Measurements from ENCODE around the gene PTPRM. TPM values are rescaled to one million over a fixed set of nuclear protein-coding genes. Genes with fewer than 3 reads are reported as not detected.

The PTPRM gene
- total RNA-seq, 1 experiment from 2014 or later: 14.5 TPM

DNA sequence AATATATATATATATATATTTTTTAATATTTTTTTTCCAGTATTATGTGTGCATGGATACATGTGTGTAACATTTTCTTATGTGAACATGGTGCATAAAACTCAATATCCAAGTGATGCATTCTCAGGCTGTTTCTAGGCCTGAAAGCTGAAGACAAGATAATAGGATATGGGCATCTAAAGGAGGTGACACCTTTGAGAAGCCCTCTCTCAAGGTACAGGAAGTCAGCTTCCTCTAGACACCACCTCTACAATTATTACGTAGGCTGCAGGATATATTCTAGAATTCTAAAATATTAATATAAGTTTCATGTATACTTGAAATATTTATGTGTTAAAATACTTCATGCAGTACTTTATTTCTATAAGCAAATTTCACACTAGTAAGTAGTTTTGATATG, 327.5 kb downstream of the PTPRM start:
- Histone ChIP-seq H4K20me1 (ENCODE audit: insufficient read depth) (no peaks in the 10 kb centered on the region), H3K79me2 (ENCODE audit: insufficient read depth, low read length) (no peaks in the 10 kb centered on the region), H3K4me2 (ENCODE audit: low read length) (no peak overlapping the region), H3K27me3 (ENCODE audit: insufficient read depth, low read length) (no peaks in the 10 kb centered on the region), H3K4me1 (ENCODE audit: control insufficient read depth in 1 of 2, insufficient read depth in 2 of 2, low read length in 2 of 2) (no peaks in the 10 kb centered on the region), H2AFZ (ENCODE audit: low read depth, low read length, poor library complexity, severe bottlenecking) (no peak overlapping the region), H3K9ac (ENCODE audit: low read length) (no peak overlapping the region), H3K36me3 (ENCODE audit: control insufficient read depth in 1 of 2, insufficient read depth in 2 of 2, low read length in 2 of 2) (no peaks in the 10 kb centered on the region), H3K9me3 (ENCODE audit: control insufficient read depth in 1 of 2, insufficient read depth in 1 of 2, low read depth in 1 of 2, low read length in 2 of 2) (no peaks in the 10 kb centered on the region), H3K4me3 (replicated peaks in 1 of 2; ENCODE audit: low read depth in 1 of 2, low read length in 2 of 2) (no peak overlapping the region), H3K27ac (ENCODE audit: low read depth, low read length) (no peak overlapping the region), H3K9me2 (ENCODE audit: insufficient read depth) (no peaks in the 10 kb centered on the region; the same call in 1 of the 2 replicates)
- RAD21 ChIA-PET (ENCODE audit: low non-redundant PET in 1 of 2, low total read pairs in 2 of 2, uncharacterized antibody in 2 of 2, unreplicated experiment in 2 of 2): no interaction called here
- intact Hi-C loops (cut with micrococcal nuclease): no loop called here
- TF ChIP-seq CBX3 (IDR thresholded peaks at IDR 0.05; ENCODE audit: low read depth) (no peak), YY1 (IDR thresholded peaks at IDR 0.05; ENCODE audit: extremely low read depth, insufficient replicate concordance, low read depth, low read length) (no peak), ZNF274 (IDR thresholded peaks at IDR 0.05; ENCODE audit: low read depth, low read length) (no peak), ZFX (IDR thresholded peaks at IDR 0.05) (no peak), EGR1 (IDR thresholded peaks at IDR 0.05; ENCODE audit: low read depth) (no peak), POLR2AphosphoS5 (IDR thresholded peaks at IDR 0.05; ENCODE audit: low read depth, low read length) (no peak), TCF7L2 (IDR thresholded peaks at IDR 0.05; ENCODE audit: borderline replicate concordance, extremely low read depth, insufficient read depth, insufficient read length) (no peak), FOSL1 (IDR thresholded peaks at IDR 0.05; ENCODE audit: low read depth) (no peak), SRF (IDR thresholded peaks at IDR 0.05; ENCODE audit: low read depth) (no peak), POLR2A (IDR thresholded peaks at IDR 0.05; ENCODE audit: borderline replicate concordance, extremely low read depth, insufficient read depth, insufficient read length) (no peak), SP1 (IDR thresholded peaks at IDR 0.05; ENCODE audit: low read depth) (no peak), EZH2 (IDR thresholded peaks at IDR 0.05) (no peak), SIN3A (IDR thresholded peaks at IDR 0.05; ENCODE audit: low read depth) (no peak), RAD21 (IDR thresholded peaks at IDR 0.05; ENCODE audit: low read depth) (no peak)
- TF ChIP-seq, protein P1, sequence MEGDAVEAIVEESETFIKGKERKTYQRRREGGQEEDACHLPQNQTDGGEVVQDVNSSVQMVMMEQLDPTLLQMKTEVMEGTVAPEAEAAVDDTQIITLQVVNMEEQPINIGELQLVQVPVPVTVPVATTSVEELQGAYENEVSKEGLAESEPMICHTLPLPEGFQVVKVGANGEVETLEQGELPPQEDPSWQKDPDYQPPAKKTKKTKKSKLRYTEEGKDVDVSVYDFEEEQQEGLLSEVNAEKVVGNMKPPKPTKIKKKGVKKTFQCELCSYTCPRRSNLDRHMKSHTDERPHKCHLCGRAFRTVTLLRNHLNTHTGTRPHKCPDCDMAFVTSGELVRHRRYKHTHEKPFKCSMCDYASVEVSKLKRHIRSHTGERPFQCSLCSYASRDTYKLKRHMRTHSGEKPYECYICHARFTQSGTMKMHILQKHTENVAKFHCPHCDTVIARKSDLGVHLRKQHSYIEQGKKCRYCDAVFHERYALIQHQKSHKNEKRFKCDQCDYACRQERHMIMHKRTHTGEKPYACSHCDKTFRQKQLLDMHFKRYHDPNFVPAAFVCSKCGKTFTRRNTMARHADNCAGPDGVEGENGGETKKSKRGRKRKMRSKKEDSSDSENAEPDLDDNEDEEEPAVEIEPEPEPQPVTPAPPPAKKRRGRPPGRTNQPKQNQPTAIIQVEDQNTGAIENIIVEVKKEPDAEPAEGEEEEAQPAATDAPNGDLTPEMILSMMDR (IDR thresholded peaks at IDR 0.05 in 2 of 3, conservative IDR thresholded peaks at IDR 0.05 in 1 of 3; ENCODE audit: borderline replicate concordance in 1 of 3, insufficient read depth in 1 of 3, low read depth in 2 of 3, low read length in 2 of 3): no peak
- TF ChIP-seq, protein P2, sequence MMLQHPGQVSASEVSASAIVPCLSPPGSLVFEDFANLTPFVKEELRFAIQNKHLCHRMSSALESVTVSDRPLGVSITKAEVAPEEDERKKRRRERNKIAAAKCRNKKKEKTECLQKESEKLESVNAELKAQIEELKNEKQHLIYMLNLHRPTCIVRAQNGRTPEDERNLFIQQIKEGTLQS (IDR thresholded peaks at IDR 0.05): no peak
- POLR2A ChIA-PET: no interaction called here
- no peak for DNase-seq (ENCODE audit: low read depth, low spot score)
- no peak for ATAC-seq
- CTCF ChIA-PET: no interaction called here
- no TSS peak for BruUV-seq (replicated peaks)

Measured in HCT116 (cell line).